HG03378 (cell line): ENCODE results near the gene ZNF460.

Source experiments
- ATAC-seq: cut with Tn5 transposase; IDR thresholded peaks from one replicate; pipeline ENCODE4 v1.9.1; 2021; ENCODE audit warnings: mild to moderate bottlenecking, moderate library complexity; ENCODE audit not compliant: unreplicated experiment

Gene ZNF460

DNA sequence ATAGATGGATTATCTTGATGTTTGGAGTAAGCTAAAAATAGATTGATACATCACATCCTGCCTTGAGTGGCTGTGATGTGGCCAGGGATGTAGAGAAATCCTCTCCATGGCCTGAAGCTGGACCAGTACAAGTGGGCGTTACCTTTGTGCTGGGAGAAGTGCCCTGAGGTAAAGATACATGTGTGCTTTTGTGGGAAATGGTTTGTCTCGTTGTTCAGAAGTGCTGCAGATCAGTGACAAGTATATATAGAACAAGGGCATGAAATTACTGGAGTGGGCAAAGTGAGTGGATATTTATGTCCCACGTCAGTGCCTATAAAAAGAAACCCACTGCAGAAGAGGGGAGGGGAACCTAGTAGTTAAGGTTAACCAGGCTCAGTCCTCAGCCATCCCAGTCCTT is 58.6 kb downstream of the ZNF460 start:
- no peak for ATAC-seq

DNA sequence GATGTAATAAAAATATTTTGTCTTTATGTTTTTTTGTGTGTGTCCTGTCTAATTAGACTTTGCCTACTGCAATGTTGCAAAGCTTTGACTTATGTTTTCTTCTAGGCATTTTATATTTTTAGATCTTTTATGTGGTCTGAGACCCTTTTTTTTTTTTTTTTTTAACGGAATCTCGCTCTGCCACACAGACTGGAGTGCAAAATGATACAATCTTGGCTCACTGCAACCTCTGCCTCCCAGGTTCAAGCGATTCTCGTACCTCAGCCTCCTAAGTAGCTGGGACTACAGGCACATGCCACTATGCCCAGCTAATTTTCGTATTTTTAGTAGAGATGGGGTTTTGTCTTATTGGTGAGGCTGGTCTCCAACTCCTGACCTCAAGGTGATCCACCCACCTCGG is 62.3 kb downstream of the ZNF460 start:
- ATAC-seq = no peak
